Prostate gland (tissue), 2 donors: ENCODE measurements around the gene GNB1. TPM values are rescaled to one million over a fixed set of nuclear protein-coding genes. Genes with fewer than 3 reads are reported as not detected.

Experiments used
- DNase-seq: peaks from one replicate; pipeline ENCODE4 v3.0.0-alpha.2; 2019; ENCODE audit warnings: low spot score
- H3K27ac ChIP-seq, 2 donors: fragments of 200-600 bp; sonication (generic); 2 replicates each; pipeline ENCODE4 v1.5.1; 2017 to 2019
- H3K27me3 ChIP-seq: fragments of 200-600 bp; sonication (generic); replicated peaks from 2 replicates; pipeline ENCODE4 v1.5.1; 2019; ENCODE audit not compliant: insufficient read depth
- H3K36me3 ChIP-seq, 2 donors: fragments of 200-600 bp; sonication (generic); 1 replicate in 1 of 2; 2 replicates in 1 of 2; pipeline versions ENCODE4 v1.5.1 to v1.8.1; 2017 to 2019
- H3K4me1 ChIP-seq: fragments of 200-600 bp; sonication (generic); replicated peaks from 2 replicates; pipeline ENCODE4 v1.5.1; 2019
- H3K4me3 ChIP-seq, 2 donors: fragments of 200-600 bp; sonication (generic); 2 replicates each; pipeline ENCODE4 v1.5.1; 2017 to 2019
- H3K9me3 ChIP-seq: fragments of 200-600 bp; sonication (generic); 2 replicates; pipeline ENCODE4 v1.5.1; 2017
- CTCF ChIP-seq, 4 experiments: fragments of 200-600 bp in 2 of 4; fragments of 450-650 bp in 2 of 4; sonication (generic) in 2 of 4; IDR thresholded peaks; 1 replicate in 3 of 4; 2 replicates in 1 of 4; pipeline ENCODE4 v1.5.1; 2016 to 2019; ENCODE audit warnings: antibody characterized with exemption in 4 of 4, mild to moderate bottlenecking in 2 of 4, moderate library complexity in 2 of 4
- POLR2A ChIP-seq: fragments of 450-650 bp; IDR thresholded peaks from one replicate; pipeline ENCODE4 v1.6.1; 2016; ENCODE audit warnings: antibody characterized with exemption, mild to moderate bottlenecking
- POLR2AphosphoS5 ChIP-seq: sonication (generic); formaldehyde crosslinking; IDR thresholded peaks from one replicate; pipeline ENCODE4 v1.6.1; 2017; ENCODE audit warnings: antibody characterized with exemption
- WGBS: methylation state at CpG from one replicate; pipeline ENCODE4 v1.1.5; 2018; 5-methylcytosine and 5-hydroxymethylcytosine counted together
- intact Hi-C: fragments of 100-400 bp; cut with DNase I; formaldehyde crosslinking; loops from one replicate; pipeline ENCODE4 v1.14.2; 2022
- total RNA-seq, 2 donors: library from RNA; depleted of rRNA; stranded (reverse); fragments of >200 nt; gene quantifications; one replicate each; pipeline ENCODE4 v1.1.0, GENCODE V29; 2016

The GNB1 gene
- total RNA-seq, 2 donors from 2014 or later = 163 to 233 TPM

- H3K27me3 ChIP-seq = no peaks in the 10 kb centered on the region
- intact Hi-C loops = no loop called here
- no peaks in the 10 kb centered on the region for H3K9me3 ChIP-seq
- H3K27ac ChIP-seq = peak overlapping the region; percentile 29 to 35
- peak; percentile 53 for DNase-seq
- peaks cover 12% of the 10 kb centered on the region for H3K4me1 ChIP-seq
- H3K4me3 ChIP-seq = no peak overlapping the region
- TF ChIP-seq POLR2AphosphoS5 (peak; percentile 44), CTCF (IDR thresholded peaks at IDR 0.05) (no peak)
- WGBS = 62% methylated on average over 10 of the region's 10 CpGs
- H3K36me3 ChIP-seq = no peaks in the 10 kb centered on the region
These were observed 57.4 kb downstream of the GNB1 start for GRCh38 chr1:1833456-1833855.

GRCh38 chr1:1832820-1833219, 58.1 kb downstream of the GNB1 start:
- peaks cover 12% of the 10 kb centered on the region for H3K4me1 ChIP-seq
- no peaks in the 10 kb centered on the region for H3K9me3 ChIP-seq
- 71% methylated on average over 4 of the region's 5 CpGs for WGBS
- no peak overlapping the region for H3K4me3 ChIP-seq
- peak overlapping the region in 1 of 2 donors; percentile 35 for H3K27ac ChIP-seq
- no peaks in the 10 kb centered on the region for H3K27me3 ChIP-seq
- no peak for DNase-seq
- H3K36me3 ChIP-seq = no peaks in the 10 kb centered on the region
- intact Hi-C loops = no loop called here
- TF ChIP-seq POLR2AphosphoS5 (no peak), CTCF (IDR thresholded peaks at IDR 0.05) (no peak), POLR2A (no peak)

GRCh38 chr1:1832166-1832565, 58.7 kb downstream of the GNB1 start:
- no peaks in the 10 kb centered on the region for H3K36me3 ChIP-seq
- H3K4me3 ChIP-seq = no peak overlapping the region
- TF ChIP-seq CTCF (IDR thresholded peaks at IDR 0.05) (no peak), POLR2AphosphoS5 (no peak), POLR2A (no peak)
- H3K27me3 ChIP-seq = no peaks in the 10 kb centered on the region
- peaks cover 12% of the 10 kb centered on the region for H3K4me1 ChIP-seq
- no peaks in the 10 kb centered on the region for H3K9me3 ChIP-seq
- 92% methylated on average over 8 of the region's 8 CpGs for WGBS
- DNase-seq = no peak
- no peak overlapping the region for H3K27ac ChIP-seq
- intact Hi-C loops = no loop called here

GRCh38 chr1:1827089-1827848, 63.6 kb downstream of the GNB1 start:
- no peak overlapping the region for H3K27ac ChIP-seq

More at GRCh38 chr1:1827089-1827848, 63.6 kb downstream of the GNB1 start:
- H3K4me1 ChIP-seq = no peaks in the 10 kb centered on the region
- WGBS = 47% methylated on average over 14 of the region's 14 CpGs
- no peak overlapping the region for H3K4me3 ChIP-seq
- intact Hi-C loops = no loop called here
- TF ChIP-seq POLR2A = no peak
- no peak for TF ChIP-seq POLR2AphosphoS5
- no peak for TF ChIP-seq CTCF (IDR thresholded peaks at IDR 0.05)
- H3K9me3 ChIP-seq = no peaks in the 10 kb centered on the region
- no peak for DNase-seq
- H3K27me3 ChIP-seq = no peaks in the 10 kb centered on the region
- H3K36me3 ChIP-seq = no peaks in the 10 kb centered on the region
